GM12878 (cell line): ENCODE results near the gene SLC18A3. TPM values are rescaled to one million over a fixed set of nuclear protein-coding genes. Genes with fewer than 3 reads are reported as not detected.

Experiments used
- ATAC-seq: fragments of 200-7000 bp; cut with Tn5 transposase; 3 replicates; pipeline ENCODE4 v1.9.1; 2020; ENCODE audit warnings: mild to moderate bottlenecking, moderate library complexity
- BruUV-seq: library from RNA; stranded (reverse); fragments of 400-500 nt; replicated peaks from 2 replicates; lab custom pipeline; 2021; lab: Mats Ljungman, UMichigan
- CTCF ChIA-PET: fragments of 300-600 bp; sonication (Branson Sonifier 250); formaldehyde crosslinking; extraction: SDS; loops from one replicate; lab custom pipeline; 2021; ENCODE audit warnings: inconsistent platforms; lab: Yijun Ruan, JAX
- POLR2A ChIA-PET: fragments of 350-600 bp; formaldehyde crosslinking; extraction: SDS; loops from one replicate; lab custom pipeline; 2021; ENCODE audit warnings: inconsistent platforms; lab: Charles Lee
- RAD21 ChIA-PET: fragments of 300-600 bp; sonication (Branson Sonifier 250); formaldehyde crosslinking; loops from one replicate; lab custom pipeline; 2023; ENCODE audit warnings: antibody characterized with exemption; ENCODE audit not compliant: unreplicated experiment; lab: Charles Lee
- SMC1A ChIA-PET: fragments of 300-600 bp; sonication (Branson Sonifier 250); formaldehyde crosslinking; loops from one replicate; lab custom pipeline; 2023; ENCODE audit not compliant: unreplicated experiment, uncharacterized antibody; lab: Charles Lee
- DNase-seq: peaks from one replicate; pipeline ENCODE4 v3.0.0-alpha.2; 2011; ENCODE audit warnings: low read depth, low spot score
- FAIRE-seq: peaks from 3 replicates; lab custom pipeline; 2011; peaks lifted over from hg19 to GRCh38; lab: Jason Lieb, UNC
- H2AFZ ChIP-seq: 2 replicates; pipeline ENCODE4 v1.6.0; 2011; ENCODE audit warnings: low read depth, low read length, control low read depth; ENCODE audit not compliant: control insufficient read depth
- H3K27ac ChIP-seq: 2 replicates; pipeline ENCODE4 v1.5.1; 2011; ENCODE audit warnings: control low read depth; ENCODE audit not compliant: control insufficient read depth, insufficient read depth
- H3K27me3 ChIP-seq, 2 experiments: replicated peaks in 1 of 2; 2 replicates each; pipeline versions ENCODE4 v1.6.0 to v1.6.1; 2011; ENCODE audit warnings: low read length in 1 of 2; ENCODE audit not compliant: control insufficient read depth in 2 of 2, insufficient read depth in 2 of 2
- H3K36me3 ChIP-seq, 2 experiments: 2 replicates each; pipeline ENCODE4 v1.5.1; 2011; ENCODE audit warnings: low read length in 1 of 2; ENCODE audit not compliant: control insufficient read depth in 2 of 2, insufficient read depth in 2 of 2
- H3K4me1 ChIP-seq: 2 replicates; pipeline ENCODE4 v1.6.1; 2011; ENCODE audit warnings: mild to moderate bottlenecking, low read length, moderate library complexity, mixed read lengths; ENCODE audit not compliant: control insufficient read depth, insufficient read depth
- H3K4me2 ChIP-seq: 2 replicates; pipeline ENCODE4 v1.6.0; 2011; ENCODE audit warnings: control low read depth; ENCODE audit not compliant: control insufficient read depth, insufficient read depth
- H3K4me3 ChIP-seq: fragments of 200-600 bp; sonication (generic); 2 replicates; pipeline ENCODE4 v1.5.1; 2016
- H3K79me2 ChIP-seq: 2 replicates; pipeline ENCODE4 v1.6.0; 2011; ENCODE audit warnings: low read length; ENCODE audit not compliant: control insufficient read depth, insufficient read depth
- H3K9ac ChIP-seq: 2 replicates; pipeline ENCODE4 v1.8.0; 2011; ENCODE audit warnings: low read length, control low read depth, mixed read lengths; ENCODE audit not compliant: control insufficient read depth, insufficient read depth
- H3K9me3 ChIP-seq: replicated peaks from 3 replicates; pipeline ENCODE4 v1.5.1; 2011; ENCODE audit warnings: mild to moderate bottlenecking, low read length; ENCODE audit not compliant: control insufficient read depth, insufficient read depth
- H4K20me1 ChIP-seq: 2 replicates; pipeline ENCODE4 v1.6.0; 2011; ENCODE audit not compliant: control insufficient read depth, insufficient read depth
- BCL3 ChIP-seq: IDR thresholded peaks from 2 replicates; pipeline ENCODE4 v1.6.1; 2011; ENCODE audit warnings: borderline replicate concordance, low read depth, mild to moderate bottlenecking, moderate library complexity, low read length; ENCODE audit not compliant: insufficient read depth, poor library complexity, severe bottlenecking
- CHD1 ChIP-seq: IDR thresholded peaks from 2 replicates; pipeline ENCODE4 v1.6.1; 2012; ENCODE audit warnings: low read depth, low read length, improper control_type of control experiment
- E2F4 ChIP-seq: IDR thresholded peaks from 2 replicates; pipeline ENCODE4 v1.6.1; 2012; ENCODE audit warnings: low read depth, low read length, improper control_type of control experiment
- MEF2B ChIP-seq: fragments of 450-650 bp; IDR thresholded peaks from 2 replicates; pipeline ENCODE4 v1.6.1; 2018; ENCODE audit warnings: mild to moderate bottlenecking, moderate library complexity; ENCODE audit not compliant: partially characterized antibody, poor library complexity, severe bottlenecking
- NFIC ChIP-seq: IDR thresholded peaks from 2 replicates; pipeline ENCODE4 v1.6.1; 2012; ENCODE audit warnings: low read depth, mild to moderate bottlenecking, inconsistent platforms, low read length, moderate library complexity
- NFYA ChIP-seq: IDR thresholded peaks from 2 replicates; pipeline ENCODE4 v1.6.1; 2011; ENCODE audit warnings: low read depth, mild to moderate bottlenecking, low read length, improper control_type of control experiment, borderline replicate concordance
- PRDM15 ChIP-seq: fragments of 450-650 bp; formaldehyde crosslinking; IDR thresholded peaks from 2 replicates; pipeline ENCODE4 v1.4.0; 2020; ENCODE audit warnings: mild to moderate bottlenecking, moderate library complexity
- RB1 ChIP-seq: fragments of 450-650 bp; formaldehyde crosslinking; IDR thresholded peaks from 2 replicates; pipeline ENCODE4 v1.6.1; 2017; ENCODE audit warnings: mild to moderate bottlenecking, borderline replicate concordance
- SIX5 ChIP-seq: IDR thresholded peaks from 2 replicates; pipeline ENCODE4 v1.6.1; 2011; ENCODE audit warnings: mild to moderate bottlenecking, low read depth, low read length, moderate library complexity; ENCODE audit not compliant: severe bottlenecking
- ZNF384 ChIP-seq: IDR thresholded peaks from 2 replicates; pipeline ENCODE4 v1.6.1; 2012; ENCODE audit warnings: low read depth, mild to moderate bottlenecking, low read length, improper control_type of control experiment, borderline replicate concordance
- ZNF592 ChIP-seq: fragments of 450-650 bp; IDR thresholded peaks from 2 replicates; pipeline ENCODE4 v1.6.1; 2017; ENCODE audit warnings: mild to moderate bottlenecking, moderate library complexity
- WGBS: methylation state at CpG from one replicate; pipeline ENCODE4 v1.1.6; 2016; ENCODE audit warnings: low lambda C conversion rate; ENCODE audit not compliant: insufficient replicate concordance, insufficient coverage; ENCODE audit errors: missing lambda C conversion rate; 5-methylcytosine and 5-hydroxymethylcytosine counted together
- in situ Hi-C: fragments of 300-500 bp; cut with MboI; formaldehyde crosslinking; loops from 9 replicates; pipeline ENCODE4 v1.14.3; 2018; ENCODE audit warnings: mixed read lengths
- intact Hi-C: fragments of 100-400 bp; cut with micrococcal nuclease; formaldehyde crosslinking; loops from one replicate; pipeline ENCODE4 v1.14.2; 2022; ENCODE audit not compliant: unreplicated experiment
- polyA plus RNA-seq, 11 experiments: library from polyadenylated mRNA; depleted of rRNA in 4 of 11; unstranded in 6 of 11; stranded (reverse) in 5 of 11; fragments of >200 nt; fragmentation: Nextera tagmentation in 4 of 11; fragmentation: Illumina TruSeq in 1 of 11; extraction: Ambion mirVana in 4 of 11; extraction: Trizol in 1 of 11; gene quantifications; 1 replicate in 1 of 11; 2 replicates in 10 of 11; pipeline versions ENCODE4 v1.2.1 to v1.2.3, GENCODE V29; 2011 to 2016; ENCODE audit warnings: inconsistent platforms in 2 of 11, missing spikeins in 2 of 11, low read depth in 1 of 11
- total RNA-seq, 4 experiments: library from RNA; depleted of rRNA in 3 of 4; stranded (reverse); fragments of >200 nt in 3 of 4; fragmentation: Illumina TruSeq in 1 of 4; extraction: Trizol in 1 of 4; gene quantifications; 2 replicates each; pipeline versions ENCODE4 v1.2.1 to v1.2.3, GENCODE V29; 2013 to 2021

The SLC18A3 gene
- total and polyA plus RNA-seq, 10 of the 15 experiments (the other 5 are each of a cell fraction or from before 2014, with no cell fraction given) = not detected

- no peak overlapping the region for H3K27ac ChIP-seq
- ATAC-seq (no peak), FAIRE-seq (no peak)
- no peaks in the 10 kb centered on the region for H3K36me3 ChIP-seq
- no peaks in the 10 kb centered on the region for H3K9me3 ChIP-seq
- intact Hi-C loops = no loop called here
- H3K4me2 ChIP-seq = no peak overlapping the region
- TF ChIP-seq CHD1 = no peak
- no peak for TF ChIP-seq PRDM15 (CRISPR knock-in tag)
- TF ChIP-seq NFIC = no peak
- no peak for TF ChIP-seq BCL3
- no peak for TF ChIP-seq NFYA
- no peak for TF ChIP-seq SIX5
- TF ChIP-seq E2F4 = no peak
- no peak for TF ChIP-seq RB1
- TF ChIP-seq ZNF384 = no peak
- TF ChIP-seq ZNF592 = no peak
- TF ChIP-seq MEF2B = no peak
- TF ChIP-seq, all 136 proteins: peak for 0
- 5% methylated on average over 7 of the region's 7 CpGs for whole genome bisulfite sequencing
- no peaks in the 10 kb centered on the region for H3K4me1 ChIP-seq
- in situ Hi-C loops = no loop called here
- POLR2A ChIA-PET = no interaction called here
- no peak for DNase-seq
- H3K27me3 ChIP-seq = no peaks in the 10 kb centered on the region; a peak in 1 of 4 replicates
- H4K20me1 ChIP-seq = no peaks in the 10 kb centered on the region
- RAD21 ChIA-PET = no interaction called here
- H2AFZ ChIP-seq = no peak overlapping the region
- SMC1A ChIA-PET = no interaction called here
- CTCF ChIA-PET = no interaction called here
- no peaks in the 10 kb centered on the region for H3K79me2 ChIP-seq
- no TSS peak for BruUV-seq
- H3K4me3 ChIP-seq = no peak overlapping the region
- H3K9ac ChIP-seq = no peak overlapping the region
Observed at GRCh38 chr10:49644035-49644646, 34.0 kb downstream of the SLC18A3 start.
